GM06990 (cell line): ENCODE data around the gene SLC6A18.

Source experiments
- DNase-seq: peaks from one replicate; pipeline ENCODE4 v3.0.0-alpha.2; 2011; ENCODE audit not compliant: insufficient read length; ENCODE audit errors: extremely low read depth
- H3K27me3 ChIP-seq: replicated peaks from 2 replicates; pipeline ENCODE4 v1.6.0; 2011; ENCODE audit warnings: low read length; ENCODE audit not compliant: control insufficient read depth, insufficient read depth
- H3K36me3 ChIP-seq: 2 replicates; pipeline ENCODE4 v1.5.1; 2011; ENCODE audit warnings: low read length; ENCODE audit not compliant: control insufficient read depth, insufficient read depth
- H3K4me3 ChIP-seq: replicated peaks from 2 replicates; pipeline ENCODE4 v1.5.1; 2011; ENCODE audit warnings: low read depth, mild to moderate bottlenecking, control low read depth, low read length
- CTCF ChIP-seq: IDR thresholded peaks from 2 replicates; pipeline ENCODE4 v1.5.1; 2011; ENCODE audit warnings: low read length, control low read depth, mild to moderate bottlenecking, inconsistent platforms; ENCODE audit not compliant: insufficient read depth, poor library complexity, severe bottlenecking

The SLC6A18 gene

DNA sequence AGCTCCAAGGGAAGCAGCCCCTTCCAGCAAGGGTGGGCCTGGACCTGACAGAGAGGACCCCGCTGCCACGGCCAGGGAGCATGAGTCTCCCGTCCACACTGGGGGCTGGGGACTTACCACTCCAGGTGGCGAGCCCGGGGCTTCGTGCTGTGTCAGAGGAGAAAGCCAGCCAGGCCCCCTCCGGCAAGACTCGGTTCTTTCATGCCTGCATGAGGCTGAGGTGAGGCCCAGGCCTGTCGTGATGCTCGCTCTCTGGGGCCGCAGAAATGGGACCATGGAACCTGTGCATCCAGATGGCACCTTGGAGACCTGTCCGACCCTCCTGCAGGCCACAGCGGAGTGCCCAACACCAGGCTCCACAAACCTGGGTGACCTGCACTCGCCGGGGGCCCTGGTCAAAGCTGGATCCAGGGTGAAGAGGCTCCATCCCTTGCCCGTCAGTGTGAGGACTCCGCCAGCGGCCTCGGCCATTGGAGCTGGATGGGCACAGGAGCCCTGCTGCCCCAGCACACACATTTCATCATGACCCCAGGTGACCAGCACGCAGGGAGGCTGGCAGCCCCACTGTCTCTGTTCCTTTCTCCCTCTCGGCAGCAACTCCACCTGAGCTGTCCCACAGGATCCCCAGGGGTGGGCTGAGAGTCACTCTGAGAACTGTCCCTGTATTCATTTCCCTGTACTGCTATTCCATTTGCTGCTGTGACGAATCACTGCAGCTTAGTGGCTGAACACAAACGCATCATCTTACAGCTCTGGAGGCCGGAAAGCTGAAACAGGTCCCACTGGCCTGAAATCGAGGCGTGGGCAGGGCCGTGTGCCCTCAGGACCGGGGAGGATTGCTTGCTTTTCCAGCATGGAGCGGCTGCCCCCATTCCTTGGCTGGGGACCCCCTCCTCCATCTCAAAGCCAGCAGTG is 24.4 kb downstream of the SLC6A18 start:
- Histone ChIP-seq H3K27me3 (no peaks in the 10 kb centered on the region; the same call in 1 of the 2 replicates), H3K36me3 (no peaks in the 10 kb centered on the region), H3K4me3 (no peak overlapping the region)
- no peak for DNase-seq
- TF ChIP-seq CTCF = no peak

DNA sequence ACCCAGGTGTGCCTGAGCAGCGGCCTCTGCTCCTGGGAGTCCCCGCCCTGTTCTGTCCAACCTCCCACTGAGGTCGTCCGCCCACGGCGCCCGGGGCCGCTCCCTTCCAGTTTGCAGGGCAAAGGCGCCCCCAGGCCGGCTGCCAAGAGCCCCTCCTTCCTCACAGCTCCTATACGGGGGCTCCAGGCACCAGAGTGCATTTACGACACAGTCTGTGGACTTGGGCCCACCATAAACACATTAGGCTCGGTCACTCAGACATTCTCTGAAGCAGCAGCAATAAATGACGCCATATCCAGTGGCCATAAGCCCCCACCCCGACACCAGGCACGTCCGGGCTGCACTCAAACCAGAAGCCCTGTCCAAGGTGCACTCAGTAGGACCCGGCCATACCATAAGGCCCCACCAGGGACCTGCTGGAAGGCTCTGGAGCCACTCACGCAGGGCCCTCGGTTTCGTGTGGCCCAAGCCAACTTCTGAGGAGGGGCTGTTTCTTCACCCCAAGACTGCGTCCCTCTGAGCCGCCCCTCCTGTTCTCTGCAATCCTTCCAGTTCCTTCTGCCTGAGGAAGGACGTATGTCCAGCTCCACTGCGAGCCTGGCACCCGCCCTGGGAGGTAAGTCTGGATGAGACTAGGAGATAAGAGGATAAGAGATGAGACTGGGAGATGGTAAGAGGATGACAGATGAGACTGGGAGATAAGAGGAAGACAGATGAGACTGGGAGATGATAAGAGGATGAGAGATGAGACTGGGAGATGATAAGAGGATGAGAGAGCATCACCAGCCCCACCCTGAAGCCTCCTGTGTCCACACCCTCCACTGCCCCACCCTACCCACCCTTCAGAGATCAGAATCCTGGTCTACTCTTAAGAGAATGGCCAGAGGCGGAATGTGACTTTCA is 26.7 kb downstream of the SLC6A18 start:
- H3K4me3 ChIP-seq = no peak overlapping the region
- H3K27me3 ChIP-seq = no peaks in the 10 kb centered on the region; the same call in 1 of the 2 replicates
- no peak for DNase-seq
- TF ChIP-seq CTCF = no peak
- H3K36me3 ChIP-seq = no peaks in the 10 kb centered on the region

DNA sequence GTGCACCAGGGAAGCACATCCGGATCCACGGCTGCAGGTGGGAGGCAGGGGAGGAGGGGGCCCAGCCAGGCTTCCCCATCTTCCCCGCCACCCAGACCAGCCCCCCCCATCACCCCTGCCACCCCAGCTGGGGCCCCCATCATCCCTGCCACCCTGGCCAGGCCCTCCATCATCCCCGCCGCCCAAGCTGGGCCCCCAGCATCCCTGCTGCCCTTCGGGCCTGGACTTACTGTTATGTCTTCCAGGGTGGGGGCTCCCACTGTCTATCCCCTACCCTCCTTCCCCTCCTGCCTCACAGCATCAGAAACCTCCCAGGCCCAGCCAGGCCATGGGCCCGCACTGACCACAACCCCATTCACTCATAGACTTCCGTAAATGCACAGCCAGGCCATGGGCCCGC is 27.5 kb downstream of the SLC6A18 start:
- H3K4me3 ChIP-seq = no peak overlapping the region
- no peaks in the 10 kb centered on the region for H3K36me3 ChIP-seq
- TF ChIP-seq CTCF = no peak
- DNase-seq = no peak
- no peaks in the 10 kb centered on the region; the same call in 1 of the 2 replicates for H3K27me3 ChIP-seq

DNA sequence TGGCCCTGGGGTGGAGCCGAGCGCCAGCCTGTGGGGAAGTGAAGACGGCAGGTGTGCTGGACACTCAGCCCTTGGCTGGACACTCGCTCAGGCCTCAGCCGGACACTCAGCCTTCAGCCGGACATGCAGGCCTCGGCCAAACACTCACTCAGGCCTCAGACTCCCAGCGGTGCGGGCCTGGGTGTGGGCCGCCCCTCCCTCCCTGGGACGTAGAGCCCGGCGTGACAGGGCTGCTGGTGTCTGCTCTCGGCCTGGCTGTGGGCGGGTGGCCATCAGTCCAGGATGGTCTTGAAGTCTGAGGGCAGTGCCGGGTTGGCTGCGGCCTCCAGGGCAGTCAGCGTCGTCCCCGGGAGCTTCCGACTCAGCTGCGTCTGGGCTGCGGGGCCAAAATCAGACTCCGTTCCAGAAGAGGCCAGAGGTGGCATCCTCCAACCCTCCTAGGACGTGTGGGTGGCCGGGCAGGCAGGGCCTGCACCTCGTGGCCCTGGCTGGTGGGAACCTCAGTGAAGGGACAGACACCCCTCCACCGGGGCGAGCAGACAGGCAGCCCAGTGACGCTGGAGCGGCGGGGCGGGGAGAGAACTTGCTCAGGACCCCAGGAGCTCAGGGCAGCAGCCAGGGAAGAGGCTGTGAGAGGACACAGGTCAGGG is 28.4 kb downstream of the SLC6A18 start:
- H3K4me3 ChIP-seq = no peak overlapping the region
- TF ChIP-seq CTCF = no peak
- H3K36me3 ChIP-seq = no peaks in the 10 kb centered on the region
- no peak for DNase-seq
- no peaks in the 10 kb centered on the region; the same call in 1 of the 2 replicates for H3K27me3 ChIP-seq

GRCh38 chr5:1254196-1254595 is 29.0 kb downstream of the SLC6A18 start:
- H3K36me3 ChIP-seq = no peaks in the 10 kb centered on the region
- no peak overlapping the region for H3K4me3 ChIP-seq
- TF ChIP-seq CTCF = no peak

More at GRCh38 chr5:1254196-1254595, 29.0 kb downstream of the SLC6A18 start:
- no peaks in the 10 kb centered on the region; the same call in 1 of the 2 replicates for H3K27me3 ChIP-seq
- DNase-seq = no peak
